ENCODE data around the gene LHFPL2.

The LHFPL2 gene

GRCh38 chr5:78618303-78618702 lies 30.3 kb downstream of the LHFPL2 start:
- no peak for DNase-seq (ENCODE audit: low read depth)

GRCh38 chr5:78615697-78616096 lies 32.9 kb downstream of the LHFPL2 start:
- DNase-seq (ENCODE audit: low read depth): no peak

GRCh38 chr5:78614816-78615215 lies 33.8 kb downstream of the LHFPL2 start:
- DNase-seq (ENCODE audit: low read depth): no peak

GRCh38 chr5:78613756-78614155 lies 34.8 kb downstream of the LHFPL2 start:
- DNase-seq (ENCODE audit: low read depth): no peak

- DNase-seq (ENCODE audit: low read depth): no peak
Measured at GRCh38 chr5:78613151-78613533, 35.4 kb downstream of the LHFPL2 start.

- no peak for DNase-seq (ENCODE audit: low read depth)
Measured at GRCh38 chr5:78612227-78613150, 36.1 kb downstream of the LHFPL2 start.

- no peak for DNase-seq (ENCODE audit: low read depth)
Measured at GRCh38 chr5:78611126-78611605, 37.4 kb downstream of the LHFPL2 start.

- no peak for DNase-seq (ENCODE audit: low read depth)
Measured at GRCh38 chr5:78610636-78611035, 37.9 kb downstream of the LHFPL2 start.

GRCh38 chr5:78610163-78610583 lies 38.4 kb downstream of the LHFPL2 start:
- DNase-seq (ENCODE audit: low read depth): no peak

- DNase-seq (ENCODE audit: low read depth): no peak
Measured at GRCh38 chr5:78607864-78608263, 40.7 kb downstream of the LHFPL2 start.

GRCh38 chr5:78606241-78606640 lies 42.3 kb downstream of the LHFPL2 start:
- DNase-seq (ENCODE audit: low read depth): no peak

- DNase-seq (ENCODE audit: low read depth): no peak
Measured at GRCh38 chr5:78605611-78606010, 43.0 kb downstream of the LHFPL2 start.

GRCh38 chr5:78604689-78605285 lies 43.8 kb downstream of the LHFPL2 start:
- DNase-seq (ENCODE audit: low read depth): no peak

GRCh38 chr5:78603636-78604175 lies 44.9 kb downstream of the LHFPL2 start:
- DNase-seq (ENCODE audit: low read depth): no peak

GRCh38 chr5:78602400-78602799 lies 46.2 kb downstream of the LHFPL2 start:
- no peak for DNase-seq (ENCODE audit: low read depth)

GRCh38 chr5:78601559-78602314 lies 46.8 kb downstream of the LHFPL2 start:
- no peak for DNase-seq (ENCODE audit: low read depth)

- DNase-seq (ENCODE audit: low read depth): no peak
Measured at GRCh38 chr5:78600687-78601414, 47.7 kb downstream of the LHFPL2 start.

- no peak for DNase-seq (ENCODE audit: low read depth)
Measured at GRCh38 chr5:78598973-78599372, 49.6 kb downstream of the LHFPL2 start.

GRCh38 chr5:78597974-78598371 lies 50.6 kb downstream of the LHFPL2 start:
- no peak for DNase-seq (ENCODE audit: low read depth)

GRCh38 chr5:78597068-78597973 lies 51.3 kb downstream of the LHFPL2 start:
- no peak for DNase-seq (ENCODE audit: low read depth)
